ENCODE data around the gene ZNF516. TPM values are rescaled to one million over a fixed set of nuclear protein-coding genes. Genes with fewer than 3 reads are reported as not detected.

ZNF516 gene
- total RNA-seq, 1 donor from 2014 or later = 11.5 TPM

DNA sequence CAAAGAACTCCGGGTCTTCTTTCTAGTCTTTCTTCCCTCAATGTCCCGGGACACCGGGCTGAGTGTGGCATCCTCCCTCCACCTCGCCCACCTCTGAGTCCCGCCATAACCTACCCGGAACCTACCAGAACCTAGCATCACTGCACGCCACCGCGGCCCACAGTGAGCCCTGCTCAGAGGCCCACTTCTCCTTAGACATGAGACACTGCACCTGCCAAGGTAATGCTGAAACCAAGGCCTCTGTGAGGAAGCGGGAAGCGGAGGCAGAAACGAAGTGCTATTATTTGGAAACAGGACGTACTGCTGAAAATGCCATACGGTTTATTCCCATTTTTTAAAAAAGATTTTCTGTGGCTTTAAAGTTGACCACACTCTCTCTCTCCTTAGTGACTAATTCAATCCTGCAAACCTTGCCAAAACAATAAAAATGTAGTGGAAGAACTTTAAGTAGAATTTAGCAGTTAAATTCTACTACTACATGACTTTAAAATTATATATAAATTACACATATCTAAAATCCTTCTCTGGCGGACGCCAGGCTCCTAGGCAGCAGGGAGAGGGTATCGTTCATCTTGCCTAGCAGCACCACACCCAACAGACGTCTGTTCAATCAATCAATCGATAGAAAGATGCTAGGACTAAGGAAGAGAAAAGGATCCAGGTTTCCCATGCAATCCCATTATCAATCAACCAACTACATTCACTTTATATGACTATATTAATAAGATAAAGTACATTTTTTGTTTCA lies 82.0 kb downstream of the ZNF516 start:
- DNase-seq = no peak
- Histone ChIP-seq H3K36me3 (no peaks in the 10 kb centered on the region), H3K4me3 (no peak overlapping the region), H3K27ac (replicated peaks) (no peak overlapping the region), H3K27me3 (ENCODE audit: low read depth) (no peaks in the 10 kb centered on the region), H3K9me3 (replicated peaks) (no peaks in the 10 kb centered on the region), H3K4me1 (peaks cover 58% of the 10 kb centered on the region)
- TF ChIP-seq, protein P1, sequence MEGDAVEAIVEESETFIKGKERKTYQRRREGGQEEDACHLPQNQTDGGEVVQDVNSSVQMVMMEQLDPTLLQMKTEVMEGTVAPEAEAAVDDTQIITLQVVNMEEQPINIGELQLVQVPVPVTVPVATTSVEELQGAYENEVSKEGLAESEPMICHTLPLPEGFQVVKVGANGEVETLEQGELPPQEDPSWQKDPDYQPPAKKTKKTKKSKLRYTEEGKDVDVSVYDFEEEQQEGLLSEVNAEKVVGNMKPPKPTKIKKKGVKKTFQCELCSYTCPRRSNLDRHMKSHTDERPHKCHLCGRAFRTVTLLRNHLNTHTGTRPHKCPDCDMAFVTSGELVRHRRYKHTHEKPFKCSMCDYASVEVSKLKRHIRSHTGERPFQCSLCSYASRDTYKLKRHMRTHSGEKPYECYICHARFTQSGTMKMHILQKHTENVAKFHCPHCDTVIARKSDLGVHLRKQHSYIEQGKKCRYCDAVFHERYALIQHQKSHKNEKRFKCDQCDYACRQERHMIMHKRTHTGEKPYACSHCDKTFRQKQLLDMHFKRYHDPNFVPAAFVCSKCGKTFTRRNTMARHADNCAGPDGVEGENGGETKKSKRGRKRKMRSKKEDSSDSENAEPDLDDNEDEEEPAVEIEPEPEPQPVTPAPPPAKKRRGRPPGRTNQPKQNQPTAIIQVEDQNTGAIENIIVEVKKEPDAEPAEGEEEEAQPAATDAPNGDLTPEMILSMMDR (IDR thresholded peaks at IDR 0.05; ENCODE audit: borderline replicate concordance) = no peak
- intact Hi-C loops (cut with micrococcal nuclease) = no loop called here

DNA sequence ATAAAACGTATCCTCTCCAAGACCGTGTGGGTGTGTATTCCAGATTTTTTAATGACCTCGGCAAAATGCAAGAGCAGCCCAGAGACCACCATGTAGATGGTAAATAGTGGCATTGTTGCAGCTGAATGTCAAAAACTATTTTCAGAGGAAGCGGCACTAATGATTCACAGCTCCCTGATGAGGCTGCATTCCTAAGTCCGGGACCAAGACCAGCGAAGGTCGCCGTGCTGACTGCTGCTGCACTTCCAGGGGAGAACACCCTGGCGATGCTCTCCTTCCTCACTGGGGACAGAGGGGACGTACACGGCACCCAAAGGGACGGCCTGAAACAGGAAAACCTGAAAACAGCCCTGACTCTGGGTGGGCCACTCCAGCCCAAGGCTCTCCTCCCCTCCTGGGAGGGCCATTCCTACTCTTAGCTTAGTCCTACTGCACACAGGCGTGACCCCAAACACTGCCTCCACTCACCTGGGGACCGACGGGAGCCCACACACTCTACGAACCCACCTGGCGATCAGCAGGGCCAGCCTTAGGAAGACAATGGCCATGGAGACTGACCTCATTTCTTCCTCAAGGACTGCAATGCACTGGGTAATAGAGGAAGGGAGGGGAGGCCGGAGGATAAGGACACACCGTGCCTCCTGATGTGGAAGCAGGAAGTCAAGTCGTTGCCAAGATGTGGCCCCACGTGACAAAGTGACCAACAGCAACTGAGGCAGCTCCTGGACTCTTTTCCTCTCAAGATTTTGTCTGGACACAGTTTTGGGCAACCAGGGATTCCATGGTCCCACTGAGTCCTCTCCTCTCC lies 82.8 kb downstream of the ZNF516 start:
- H3K27me3 ChIP-seq (ENCODE audit: low read depth) = no peaks in the 10 kb centered on the region
- TF ChIP-seq, protein P1 (IDR thresholded peaks at IDR 0.05; ENCODE audit: borderline replicate concordance) = no peak
- no peak for DNase-seq
- H3K4me1 ChIP-seq = peaks cover 64% of the 10 kb centered on the region
- H3K27ac ChIP-seq (replicated peaks) = no peak overlapping the region
- H3K4me3 ChIP-seq = no peak overlapping the region
- no peaks in the 10 kb centered on the region for H3K36me3 ChIP-seq
- intact Hi-C loops (cut with micrococcal nuclease) = no loop called here
- no peaks in the 10 kb centered on the region for H3K9me3 ChIP-seq (replicated peaks)

DNA sequence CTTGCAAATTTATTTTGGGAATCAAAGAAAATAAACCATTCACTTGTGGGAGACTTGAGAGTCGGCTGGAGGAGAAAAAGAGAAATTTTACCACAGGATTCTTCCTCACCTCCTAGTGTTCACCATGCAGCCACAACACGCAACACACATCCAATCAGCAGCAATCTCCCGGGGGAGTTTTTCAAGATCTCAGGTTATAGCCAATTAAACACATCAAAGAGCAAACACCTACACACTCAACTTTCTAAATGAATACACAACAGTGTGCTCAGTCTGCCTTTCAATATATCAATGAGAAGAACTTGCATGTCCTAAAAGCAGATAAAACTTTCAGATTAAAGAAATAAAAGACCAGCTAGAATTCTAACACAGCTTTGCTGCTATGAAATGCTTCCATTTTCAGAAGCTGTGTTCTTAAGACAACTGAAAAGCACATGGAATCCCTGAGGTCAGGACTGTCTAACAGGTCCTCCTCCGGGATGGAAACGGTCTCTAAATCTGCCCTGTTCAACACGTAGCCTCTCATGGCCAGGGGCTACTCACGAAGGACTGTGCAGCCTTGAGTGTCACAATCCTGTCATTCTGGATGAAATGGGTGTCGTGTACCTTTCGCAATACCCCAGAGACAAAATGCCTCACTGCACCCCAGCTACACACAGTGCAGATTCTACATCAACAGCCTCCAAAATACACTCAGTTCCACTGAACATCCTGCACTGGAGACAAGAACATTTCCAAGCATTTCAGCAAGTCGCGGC lies 84.2 kb downstream of the ZNF516 start:
- no peaks in the 10 kb centered on the region for H3K36me3 ChIP-seq
- no peak for DNase-seq

DNA sequence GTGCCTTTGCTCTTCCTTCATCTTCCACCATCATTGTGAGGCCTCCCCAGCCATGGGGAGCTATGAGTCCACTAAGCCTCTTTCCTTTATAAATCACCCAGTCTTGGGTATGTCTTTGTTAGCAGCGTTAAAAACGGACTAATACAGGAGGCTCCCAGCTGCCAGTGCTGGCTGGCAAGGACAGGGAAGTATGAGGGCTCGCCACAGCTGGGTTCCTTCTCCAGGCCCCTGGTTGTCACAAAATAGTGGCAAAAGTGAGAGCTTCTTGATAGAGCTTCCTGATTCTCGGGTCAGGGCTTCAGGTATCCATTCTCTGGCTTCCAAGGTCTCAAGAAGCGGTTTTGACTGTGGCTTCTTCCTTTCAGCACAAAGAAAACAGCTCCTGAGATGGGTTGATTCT lies 85.0 kb downstream of the ZNF516 start:
- no peaks in the 10 kb centered on the region for H3K27me3 ChIP-seq (ENCODE audit: low read depth)
- H3K4me3 ChIP-seq = no peak overlapping the region
- no peak overlapping the region for H3K27ac ChIP-seq (replicated peaks)
- peaks cover 44% of the 10 kb centered on the region for H3K4me1 ChIP-seq
- no peaks in the 10 kb centered on the region for H3K36me3 ChIP-seq
- intact Hi-C loops (cut with micrococcal nuclease) = no loop called here
- TF ChIP-seq, protein P1 (IDR thresholded peaks at IDR 0.05; ENCODE audit: borderline replicate concordance) = no peak
- no peak for DNase-seq
- no peaks in the 10 kb centered on the region for H3K9me3 ChIP-seq (replicated peaks)

More for the DNA sequence above, 84.2 kb downstream of the ZNF516 start:
- no peaks in the 10 kb centered on the region for H3K9me3 ChIP-seq (replicated peaks)
- intact Hi-C loops (cut with micrococcal nuclease) = no loop called here
- H3K27ac ChIP-seq (replicated peaks) = no peak overlapping the region
- no peak overlapping the region for H3K4me3 ChIP-seq
- no peaks in the 10 kb centered on the region for H3K27me3 ChIP-seq (ENCODE audit: low read depth)
- peaks cover 52% of the 10 kb centered on the region for H3K4me1 ChIP-seq
- TF ChIP-seq, protein P1 (IDR thresholded peaks at IDR 0.05; ENCODE audit: borderline replicate concordance) = no peak

DNA sequence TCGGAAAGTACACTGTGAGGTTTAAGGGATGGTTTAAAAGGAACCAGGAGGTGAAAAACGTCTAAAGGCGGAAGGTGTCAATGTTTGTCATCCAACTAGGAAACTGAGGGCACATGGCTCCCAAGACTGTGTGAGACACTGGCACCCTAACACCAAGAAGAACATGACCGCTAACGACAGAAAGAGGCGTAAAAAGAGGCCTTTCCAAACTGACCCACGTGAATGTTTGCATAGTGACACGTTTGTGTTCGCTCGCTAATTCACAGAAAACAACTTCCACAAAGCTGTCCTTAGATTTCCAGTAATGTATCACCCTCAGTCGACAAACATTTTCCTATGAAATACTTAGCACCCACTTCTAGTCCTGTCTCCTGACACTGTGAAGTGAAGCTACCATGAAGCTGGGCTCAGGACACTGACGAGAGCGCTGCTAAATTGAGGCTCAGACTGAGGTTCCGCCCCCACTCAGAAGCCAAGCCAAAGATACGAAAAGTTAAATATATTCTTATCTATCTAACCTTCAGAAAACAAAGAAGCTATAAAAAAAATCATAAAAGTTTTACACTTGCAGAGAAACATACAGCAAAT lies 86.5 kb downstream of the ZNF516 start:
- Histone ChIP-seq H3K27me3 (ENCODE audit: low read depth) (no peaks in the 10 kb centered on the region), H3K27ac (replicated peaks) (no peak overlapping the region), H3K9me3 (replicated peaks) (no peaks in the 10 kb centered on the region), H3K4me3 (no peak overlapping the region), H3K36me3 (no peaks in the 10 kb centered on the region), H3K4me1 (peaks cover 35% of the 10 kb centered on the region)
- no peak for DNase-seq
- intact Hi-C loops (cut with micrococcal nuclease) = loop anchor here (10.0 kb wide), 1 partner anchor 216 kb away; no protein-coding TSS in a partner anchor
- TF ChIP-seq, protein P1 (IDR thresholded peaks at IDR 0.05; ENCODE audit: borderline replicate concordance) = no peak
